NCI-H1436 treated with DMSO at 0.1 percent for 48 hours (cell line): ENCODE measurements around the gene SH3TC2.

Experiments used
- DNase-seq: peaks from one replicate; lab custom pipeline; 2025; lab: John Stamatoyannopoulos, UW

Gene SH3TC2

GRCh38 chr5:149060325-149060724 is 2.5 kb downstream of the SH3TC2 start:
- no peak for DNase-seq

DNA sequence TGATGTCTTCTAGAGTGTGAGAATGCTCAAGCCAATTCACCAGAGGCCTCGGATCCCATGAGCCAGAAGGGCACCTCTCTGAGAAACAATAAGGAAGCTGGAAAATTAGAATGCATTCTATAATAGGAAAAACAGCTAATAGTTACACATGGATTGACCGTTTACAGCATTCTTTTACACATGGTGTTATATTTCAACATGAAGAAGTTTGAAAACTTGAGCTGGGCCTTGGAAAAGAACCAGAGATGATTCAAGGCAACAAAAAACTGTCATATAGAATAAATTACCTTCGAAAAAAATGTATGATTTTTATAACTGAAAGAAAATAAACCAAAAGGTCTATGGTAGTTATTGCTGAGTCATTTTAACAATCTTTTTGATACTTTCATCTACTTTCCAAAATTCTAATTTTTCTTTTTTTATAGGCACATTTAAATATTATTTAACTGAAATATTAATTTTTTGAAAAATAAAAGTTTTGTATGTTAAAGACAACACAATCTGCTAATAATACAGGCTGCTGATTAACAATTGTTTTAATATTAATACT is 6.2 kb downstream of the SH3TC2 start:
- no peak for DNase-seq

GRCh38 chr5:149054416-149054815 is 8.4 kb downstream of the SH3TC2 start:
- no peak for DNase-seq

- DNase-seq = no peak
Measured at GRCh38 chr5:149053072-149053695, 9.7 kb downstream of the SH3TC2 start.

- DNase-seq = no peak
Measured at GRCh38 chr5:149049371-149049781, 13.5 kb downstream of the SH3TC2 start.

GRCh38 chr5:149048811-149049210 is 14.1 kb downstream of the SH3TC2 start:
- no peak for DNase-seq

DNA sequence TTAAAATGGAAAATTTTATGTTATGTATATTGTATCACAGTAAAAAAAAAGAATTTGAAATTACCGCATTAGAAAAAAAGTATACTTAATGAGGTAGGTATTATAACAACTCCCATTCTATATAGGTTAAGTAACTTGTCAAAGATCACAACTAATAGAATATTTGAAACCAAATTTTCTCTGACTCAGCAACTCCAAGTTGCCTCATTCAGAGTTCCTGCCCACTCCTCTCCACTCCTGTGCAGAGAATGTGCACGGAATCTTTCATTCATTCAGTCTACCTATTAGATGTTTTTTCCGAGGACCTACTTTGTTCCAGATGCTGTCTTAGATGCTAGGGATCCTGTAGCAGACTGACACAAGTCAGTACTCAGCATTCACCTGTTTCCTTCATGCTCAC is 15.4 kb downstream of the SH3TC2 start:
- no peak for DNase-seq

DNA sequence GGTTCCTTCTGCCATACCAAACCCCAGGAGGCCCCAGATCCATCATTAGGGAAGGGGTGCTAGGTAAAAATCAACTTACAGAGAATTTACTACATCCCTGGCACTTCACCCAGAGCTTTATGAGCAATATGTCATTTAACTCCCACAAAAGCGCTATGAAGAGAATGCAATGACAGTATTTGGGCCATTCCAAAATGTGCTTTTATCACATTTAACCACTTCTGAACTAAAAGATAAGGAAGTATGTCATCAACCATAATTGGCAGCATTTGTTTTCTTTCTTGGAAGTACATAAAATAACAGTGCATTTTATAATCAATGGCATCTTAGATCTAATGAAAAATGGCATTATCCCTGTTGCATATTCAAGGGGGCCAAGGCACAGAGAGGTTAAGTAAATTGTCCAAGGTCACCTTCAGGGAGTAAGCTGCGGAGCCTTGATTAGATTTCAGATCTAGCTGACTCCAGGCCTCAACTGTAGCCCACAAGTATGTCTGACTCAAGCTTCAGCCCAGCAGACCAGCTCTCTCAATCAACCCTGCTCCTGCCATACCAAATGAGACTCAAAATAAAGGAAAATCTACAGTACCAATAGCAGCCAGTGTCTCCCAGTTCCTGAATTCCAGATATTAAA is 16.5 kb downstream of the SH3TC2 start:
- no peak for DNase-seq

- DNase-seq = no peak
Measured at GRCh38 chr5:149045089-149045460, 17.8 kb downstream of the SH3TC2 start.

DNA sequence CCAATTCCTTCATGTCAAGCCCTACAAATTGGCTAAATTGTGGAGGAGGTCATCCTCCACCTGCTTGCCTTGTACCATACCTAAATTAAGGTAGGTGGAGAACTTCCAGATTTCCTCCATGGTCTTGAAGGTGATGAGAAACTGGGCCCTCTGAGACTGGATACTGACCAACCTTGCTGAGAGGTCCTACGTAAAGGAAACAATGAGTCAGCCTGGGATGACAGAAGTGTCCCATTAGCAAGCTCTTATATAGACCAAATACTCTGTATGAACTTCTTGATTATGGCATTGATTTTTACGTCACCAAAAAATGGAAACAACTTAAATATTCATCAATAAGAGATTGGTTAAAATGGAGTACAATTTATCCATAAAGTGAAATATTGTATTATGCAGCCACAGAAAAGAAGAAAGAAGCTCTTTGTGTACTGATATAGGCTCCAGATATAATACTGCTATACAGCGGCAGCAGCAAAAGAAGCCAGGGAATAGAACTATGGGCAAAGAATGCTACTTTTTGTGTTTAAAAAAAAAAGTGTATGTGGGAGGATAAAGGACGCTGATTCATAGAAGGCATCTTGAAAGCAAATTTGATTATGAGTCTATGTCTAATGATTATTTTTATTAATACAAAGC is 18.3 kb downstream of the SH3TC2 start:
- no peak for DNase-seq

- no peak for DNase-seq
Measured at GRCh38 chr5:149043641-149044040, 19.2 kb downstream of the SH3TC2 start.

DNA sequence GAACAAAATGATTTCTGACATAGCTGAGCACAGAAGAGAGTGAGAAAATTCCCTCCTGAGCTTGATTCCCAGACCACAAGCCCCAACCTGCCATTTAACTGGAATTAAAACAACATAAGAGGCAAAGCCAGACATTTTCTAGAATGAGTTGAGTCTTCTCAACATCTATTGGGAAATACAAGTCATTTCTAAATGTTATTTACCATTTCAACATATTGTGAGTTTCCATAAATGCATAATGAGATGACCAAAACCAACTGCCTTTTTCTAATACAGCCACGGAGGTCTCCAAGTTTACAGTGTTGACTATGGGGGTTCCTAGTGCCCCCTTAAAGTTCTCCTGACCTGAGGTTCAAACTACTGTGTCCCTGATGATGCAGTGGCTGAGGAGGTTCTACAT is 20.0 kb downstream of the SH3TC2 start:
- DNase-seq = no peak

- DNase-seq = no peak
Measured at GRCh38 chr5:149041242-149041641, 21.6 kb downstream of the SH3TC2 start.

DNA sequence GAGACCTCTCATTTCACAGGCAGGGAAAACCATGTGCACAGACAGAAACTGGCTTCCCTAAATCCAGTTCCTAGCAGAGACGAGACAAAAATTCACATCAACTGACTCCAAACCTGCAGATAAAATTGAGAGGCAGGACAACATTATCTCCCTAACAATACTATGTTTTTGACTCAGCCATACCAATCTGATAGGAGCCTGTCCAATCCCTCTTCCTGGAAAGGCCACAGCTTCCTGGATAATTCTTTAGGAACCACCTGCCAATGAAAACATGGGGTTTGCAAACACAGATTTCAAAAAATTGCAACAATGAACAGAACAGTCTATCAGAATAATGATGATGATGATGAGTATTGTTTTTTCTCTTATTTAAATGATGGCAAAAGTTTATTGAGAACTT is 22.4 kb downstream of the SH3TC2 start:
- no peak for DNase-seq

GRCh38 chr5:149039506-149039905 is 23.4 kb downstream of the SH3TC2 start:
- DNase-seq = no peak

DNA sequence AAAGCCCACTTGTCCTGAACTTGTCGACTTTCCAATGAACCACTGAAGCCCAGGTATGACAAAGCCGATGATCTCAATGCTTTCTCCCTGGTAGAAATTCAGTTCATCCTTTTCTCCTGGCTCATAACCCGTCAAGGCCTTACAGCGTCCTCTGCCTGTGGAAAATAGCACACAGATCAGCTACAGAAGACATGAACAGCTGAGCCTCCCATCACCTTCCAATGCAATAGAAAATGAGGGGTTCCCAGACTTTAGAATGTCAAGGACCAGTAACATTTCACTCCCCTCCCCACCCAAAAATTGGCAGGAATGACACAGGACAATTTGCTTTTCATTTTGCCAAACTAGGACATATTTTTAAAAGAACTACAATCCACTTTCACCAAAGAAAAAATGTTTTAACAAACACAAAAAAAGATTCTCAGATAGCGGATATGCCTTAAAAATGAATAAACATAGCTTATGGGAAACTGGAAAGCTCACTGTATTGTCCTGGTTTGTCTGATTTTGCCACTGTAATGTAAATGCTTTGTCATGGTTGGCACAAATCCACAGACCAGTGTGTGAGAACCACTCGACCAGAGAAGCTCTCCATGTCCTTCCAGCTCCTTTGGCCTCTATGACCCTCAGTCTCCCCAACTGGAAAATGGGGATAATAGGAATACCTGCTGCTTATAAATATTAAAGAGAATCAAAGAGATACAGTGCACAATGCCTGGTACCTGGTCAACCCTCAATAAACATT is 24.4 kb downstream of the SH3TC2 start:
- DNase-seq = no peak

DNA sequence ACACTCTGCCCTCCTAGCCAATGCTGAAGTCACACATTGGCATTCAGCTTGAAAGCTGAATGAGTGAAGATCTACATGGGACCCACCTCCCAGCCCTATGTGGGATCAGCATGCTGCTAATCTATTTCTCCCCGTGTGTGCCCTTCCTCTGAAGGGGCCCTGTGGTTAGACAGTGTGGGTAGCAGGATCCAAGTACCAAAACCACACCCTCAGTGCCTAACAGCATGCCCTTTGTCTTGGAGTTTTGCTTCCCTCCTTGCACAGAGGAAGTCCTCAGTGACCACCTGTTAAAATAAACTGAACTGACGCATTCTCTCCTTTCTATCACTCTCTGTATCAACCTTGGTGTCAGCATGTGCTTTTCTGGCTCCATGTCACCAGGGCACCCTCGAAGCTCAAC is 25.0 kb downstream of the SH3TC2 start:
- no peak for DNase-seq

- DNase-seq = no peak
Measured at GRCh38 chr5:149036970-149037369, 25.9 kb downstream of the SH3TC2 start.

DNA sequence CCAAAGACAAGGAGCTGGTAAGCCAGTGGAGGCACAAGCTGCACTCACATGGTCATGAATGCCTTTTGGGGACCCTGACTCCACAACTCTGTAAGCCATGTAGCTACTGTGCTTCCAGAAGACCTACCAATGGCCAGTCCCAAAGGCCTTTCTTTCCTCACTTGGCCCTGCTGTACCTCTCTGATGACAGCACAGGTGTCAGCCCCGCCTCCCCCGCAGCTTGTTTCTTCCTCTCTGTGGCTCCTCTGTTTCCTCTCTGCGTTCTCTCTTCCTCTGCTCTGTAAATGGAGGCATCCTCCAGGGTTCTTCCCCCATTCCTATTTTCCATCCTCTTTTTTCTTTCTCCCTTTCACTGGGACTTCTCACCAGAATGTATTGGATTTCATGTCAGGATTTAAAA is 26.7 kb downstream of the SH3TC2 start:
- no peak for DNase-seq

DNA sequence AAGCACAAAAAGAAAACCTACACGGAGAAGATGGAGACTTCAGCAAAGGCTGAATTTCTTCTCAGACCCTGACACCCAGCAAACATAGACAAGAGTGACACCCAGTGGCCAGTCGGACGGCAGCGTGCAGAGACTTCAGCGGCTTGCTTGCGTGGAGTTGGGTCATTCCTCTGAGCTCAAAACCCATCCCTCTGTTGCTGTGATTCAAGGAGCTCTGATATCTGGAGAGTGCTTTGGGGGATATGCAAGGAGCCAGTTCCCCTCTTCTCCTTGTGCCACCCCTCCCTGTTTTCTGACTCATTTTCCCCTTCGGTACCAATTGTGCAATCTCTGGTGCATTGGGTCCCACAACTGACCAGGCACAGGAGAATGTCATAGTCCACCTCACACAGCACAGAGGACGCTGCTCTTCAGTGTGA is 27.5 kb downstream of the SH3TC2 start:
- no peak for DNase-seq

DNA sequence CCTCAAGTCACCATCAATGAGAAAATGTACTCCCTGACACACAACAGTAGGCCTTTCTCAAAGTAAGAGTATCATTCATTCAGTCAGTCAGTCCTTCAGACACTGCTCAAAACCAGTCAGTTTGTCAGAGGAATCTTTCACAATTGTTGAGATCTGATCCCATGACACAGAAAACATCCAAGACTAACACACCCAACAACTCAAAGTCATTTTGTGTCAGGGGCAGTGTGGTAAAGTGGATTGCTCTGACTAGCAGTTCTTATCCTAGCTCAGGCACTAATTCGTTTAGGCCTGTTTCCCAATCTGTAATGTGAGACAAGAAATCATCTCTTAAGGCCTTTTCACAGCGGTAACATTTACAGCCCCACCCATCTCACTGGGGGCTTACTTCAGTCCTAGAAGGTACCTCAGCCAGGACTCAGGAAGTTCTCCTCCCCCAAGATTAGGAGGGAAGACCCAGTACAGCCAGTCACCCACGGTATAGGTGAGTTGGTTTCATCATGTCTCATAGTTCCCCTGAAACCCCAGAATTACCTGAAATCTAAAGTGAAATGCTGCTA is 31.9 kb downstream of the SH3TC2 start:
- no peak for DNase-seq

- DNase-seq = no peak
Measured at GRCh38 chr5:149030392-149030791, 32.5 kb downstream of the SH3TC2 start.
